Stimulated activated CD4-positive, alpha-beta T cell treated with anti-CD3 and anti-CD28 coated beads, Interleukin-15, amount 100 ng/mL, for 48 hours (primary cell): ENCODE measurements around the gene MID1.

Source experiments
- DNase-seq, 2 donors: peaks; one replicate each; pipeline ENCODE4 v3.0.0-alpha.2; 2020; ENCODE audit warnings: low read depth in 2 of 2

The MID1 gene

DNA sequence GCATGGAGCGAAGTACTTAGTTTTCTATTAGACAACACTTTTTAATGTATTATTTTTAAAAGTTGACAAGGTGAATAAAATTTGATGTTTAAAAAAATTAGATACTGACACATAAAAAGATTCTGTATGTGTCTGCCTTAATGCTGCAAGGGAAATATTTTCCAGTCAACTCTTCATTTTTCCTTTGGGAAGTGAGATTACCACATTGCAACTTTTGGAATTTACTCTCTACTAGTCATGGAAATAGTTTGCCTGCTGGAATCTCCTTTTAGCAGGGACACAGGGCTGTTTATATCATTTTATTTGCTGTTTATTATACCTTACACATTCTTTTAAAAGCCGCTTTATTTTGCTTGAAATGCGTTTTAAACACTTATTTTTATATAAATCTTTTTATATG, 135.1 kb downstream of the MID1 start:
- no peak for DNase-seq

DNA sequence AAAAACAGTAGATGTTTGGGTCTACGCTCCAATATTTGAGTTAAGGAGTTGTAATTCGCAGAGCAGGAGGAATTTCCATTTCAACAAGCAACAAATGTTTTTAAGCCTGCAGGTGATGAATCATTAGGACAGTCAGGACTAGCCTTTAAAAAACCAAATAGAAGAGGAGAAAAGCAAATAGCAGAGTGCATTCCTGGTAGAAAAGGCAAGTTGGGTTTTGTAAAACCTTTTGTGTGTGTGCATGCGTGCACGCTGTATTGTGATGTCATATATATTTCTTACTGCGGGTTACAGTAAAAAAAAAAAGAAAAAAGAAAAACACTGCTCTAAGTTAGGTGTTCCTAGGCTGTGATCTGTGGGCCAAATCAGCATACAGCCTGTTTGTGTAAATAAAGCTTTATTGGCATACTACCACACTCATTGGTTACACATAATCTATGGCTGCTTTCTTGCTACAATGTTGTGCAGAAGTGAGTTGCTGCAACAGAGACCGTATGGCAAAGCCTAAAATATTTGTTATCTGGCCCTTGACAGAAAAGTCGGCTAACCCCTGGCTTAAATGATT, 135.6 kb downstream of the MID1 start:
- no peak for DNase-seq

DNA sequence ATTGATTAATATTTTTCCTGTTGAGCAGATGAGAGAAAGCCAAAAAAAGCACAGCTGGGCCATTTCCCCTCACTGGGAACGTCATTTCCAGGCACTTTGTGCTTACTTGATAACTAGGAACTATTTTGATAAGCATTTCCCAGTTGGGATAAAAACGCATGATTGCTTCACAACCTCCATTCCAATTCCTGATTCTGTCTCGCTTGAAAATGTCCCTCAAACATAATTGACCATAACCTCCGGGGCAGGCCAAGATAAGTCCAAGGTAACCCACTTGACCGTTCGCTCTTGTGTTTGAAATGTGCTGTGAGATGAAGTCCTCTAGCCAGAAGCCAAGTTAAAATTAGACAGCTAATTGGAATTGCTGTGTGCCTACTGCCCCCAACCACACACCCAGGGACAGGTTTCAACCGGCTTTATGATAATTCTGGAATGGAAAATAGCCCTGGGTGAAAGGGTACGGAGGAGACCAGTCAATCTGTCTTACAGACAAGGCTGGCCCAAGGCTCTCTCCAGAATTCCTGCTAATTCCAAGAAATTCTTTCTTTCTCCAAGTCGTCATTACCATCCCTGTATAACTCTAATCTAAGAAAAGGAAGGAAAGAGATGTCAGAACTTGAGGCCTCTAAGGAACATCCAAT, 137.1 kb downstream of the MID1 start:
- no peak for DNase-seq

DNA sequence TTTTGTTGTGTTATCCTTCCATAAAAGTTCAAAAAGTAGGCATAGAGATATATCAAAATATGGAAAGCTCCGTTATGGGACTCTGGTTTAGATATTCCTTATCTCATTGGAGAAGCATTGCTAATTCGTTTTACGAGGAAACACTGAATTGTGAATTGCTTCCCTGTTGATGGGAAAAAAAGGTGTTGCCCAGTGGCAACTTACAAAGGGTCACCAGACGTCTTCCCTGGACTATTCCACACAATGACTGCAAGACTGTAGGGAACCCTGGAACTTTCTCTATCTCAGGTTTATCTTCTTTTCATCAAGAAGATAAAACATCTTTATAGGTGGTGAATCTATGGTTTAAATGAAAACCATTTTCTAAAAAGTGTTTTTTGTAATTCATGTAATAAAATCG, 137.7 kb downstream of the MID1 start:
- no peak for DNase-seq

DNA sequence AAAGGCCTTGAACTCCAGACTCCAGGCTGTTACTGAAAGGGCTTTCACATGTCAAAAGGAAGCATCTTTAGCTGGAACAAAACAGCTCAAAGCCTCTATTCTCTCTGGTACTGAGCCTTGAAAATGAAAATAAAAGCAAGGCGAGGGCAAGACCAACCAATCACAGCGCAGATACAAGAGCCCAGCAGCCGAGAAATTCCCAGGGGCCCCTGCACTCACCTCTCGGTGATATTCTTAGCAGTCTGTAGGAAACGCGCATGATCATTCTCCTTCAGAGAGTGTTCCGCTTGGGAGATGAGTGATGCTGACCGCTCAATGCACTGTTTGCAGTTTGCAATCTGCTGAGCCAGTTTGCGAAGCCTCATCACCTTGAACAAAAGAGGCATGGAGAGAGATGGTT, 138.1 kb downstream of the MID1 start:
- DNase-seq: no peak

DNA sequence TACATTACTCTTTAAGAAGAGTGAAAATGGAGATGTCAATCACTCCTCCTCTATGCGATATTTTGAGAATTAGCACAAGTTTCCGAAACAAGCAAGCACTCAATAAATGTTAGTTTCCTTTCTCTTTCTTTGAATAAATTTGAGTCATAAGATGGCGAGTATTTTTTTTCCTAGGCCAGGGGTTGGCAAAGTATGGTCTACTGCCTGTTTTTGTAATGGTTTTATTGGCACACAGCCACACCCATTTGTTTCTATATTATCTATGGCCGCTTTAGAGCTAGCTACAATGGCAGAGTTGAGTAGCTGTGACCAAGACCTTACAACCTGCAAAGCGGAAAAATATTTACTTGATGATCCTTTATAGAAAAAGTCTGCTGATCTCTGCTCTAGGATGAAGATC, 139.5 kb downstream of the MID1 start:
- DNase-seq: no peak

DNA sequence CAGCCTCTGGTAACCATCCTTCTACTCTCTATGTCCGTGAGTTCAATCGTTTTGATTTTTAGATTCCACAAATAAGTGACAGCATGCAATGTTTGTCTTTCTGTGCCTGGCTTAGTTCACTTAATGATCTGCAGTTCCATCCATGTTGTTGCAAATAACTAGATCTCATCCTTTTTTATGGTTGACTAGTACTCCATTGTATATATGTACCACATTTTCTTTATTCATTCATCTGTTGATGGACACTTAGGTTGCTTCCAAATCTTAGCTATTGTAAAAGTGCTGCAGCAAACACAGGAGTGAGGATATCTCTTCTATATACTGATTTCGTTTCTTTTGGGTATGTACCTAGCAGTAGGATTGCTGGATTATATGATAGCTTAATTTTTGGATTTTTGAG, 140.9 kb downstream of the MID1 start:
- DNase-seq: no peak

DNA sequence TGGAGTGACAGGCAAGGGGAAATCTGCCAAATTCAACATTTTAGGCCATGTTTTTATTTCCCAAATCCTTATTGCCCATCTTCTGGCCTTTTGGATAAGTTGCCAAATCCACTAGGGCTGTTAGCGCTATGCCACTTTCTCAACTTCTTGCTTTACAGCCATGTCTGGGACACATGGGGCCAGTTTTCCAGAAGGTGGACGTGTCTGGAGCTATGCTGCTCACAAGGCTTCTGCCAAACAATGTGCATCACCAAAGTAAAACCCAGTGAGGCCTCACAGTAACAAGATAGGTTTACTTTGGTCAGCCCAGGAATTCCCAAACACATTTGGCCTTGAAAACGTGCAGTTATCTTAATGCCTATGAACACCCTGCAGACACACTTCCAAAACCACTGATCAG, 142.9 kb downstream of the MID1 start:
- DNase-seq: no peak

DNA sequence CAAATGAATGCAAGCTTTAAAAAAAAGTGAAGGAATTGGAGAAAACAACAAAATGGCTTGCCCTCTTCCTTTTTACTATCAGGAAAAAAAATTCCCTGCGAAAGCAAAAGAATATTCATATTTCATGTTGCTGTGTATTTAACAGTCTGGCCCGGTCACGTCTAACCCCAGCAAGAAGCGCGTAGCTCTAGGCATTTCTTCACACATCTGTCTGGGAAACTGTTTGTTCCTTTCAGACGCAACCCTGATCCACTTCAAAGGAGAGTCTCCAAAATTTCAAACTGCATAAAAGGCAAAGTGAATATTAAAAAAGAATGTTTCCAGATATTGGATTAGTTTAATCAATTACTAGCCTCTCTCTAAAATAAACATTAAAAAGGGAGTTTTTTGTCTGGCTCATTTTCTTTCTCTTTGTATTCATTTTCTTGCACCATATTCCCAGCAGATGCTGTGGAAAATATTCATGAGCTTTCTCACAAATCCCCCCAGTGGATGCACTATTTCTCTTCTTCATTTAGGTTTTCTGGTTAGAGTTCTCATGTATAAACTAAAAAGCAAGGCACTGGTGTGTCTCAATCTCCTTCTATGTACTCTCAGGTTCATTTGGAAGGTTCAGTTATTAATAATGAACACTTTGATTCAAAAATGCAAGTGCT, 145.3 kb downstream of the MID1 start:
- no peak for DNase-seq

DNA sequence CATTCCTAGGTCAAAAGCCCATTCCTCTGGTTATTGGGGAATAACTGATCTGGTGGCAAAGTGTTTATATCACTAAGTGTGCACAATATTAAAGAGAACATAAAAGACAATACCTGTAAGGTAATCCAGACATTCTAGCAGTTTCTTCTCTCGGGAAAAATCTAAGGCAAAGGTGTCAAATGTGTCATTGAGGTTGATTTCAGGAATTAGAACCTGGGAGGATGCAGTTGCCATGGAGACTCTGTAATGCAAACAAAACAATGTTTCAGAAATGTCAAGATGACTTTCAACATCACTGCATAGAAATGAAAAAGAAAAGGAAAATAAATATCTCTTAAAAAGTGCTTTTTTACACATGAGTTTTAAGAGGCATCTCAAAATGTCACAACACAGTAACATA, 145.9 kb downstream of the MID1 start:
- no peak for DNase-seq

DNA sequence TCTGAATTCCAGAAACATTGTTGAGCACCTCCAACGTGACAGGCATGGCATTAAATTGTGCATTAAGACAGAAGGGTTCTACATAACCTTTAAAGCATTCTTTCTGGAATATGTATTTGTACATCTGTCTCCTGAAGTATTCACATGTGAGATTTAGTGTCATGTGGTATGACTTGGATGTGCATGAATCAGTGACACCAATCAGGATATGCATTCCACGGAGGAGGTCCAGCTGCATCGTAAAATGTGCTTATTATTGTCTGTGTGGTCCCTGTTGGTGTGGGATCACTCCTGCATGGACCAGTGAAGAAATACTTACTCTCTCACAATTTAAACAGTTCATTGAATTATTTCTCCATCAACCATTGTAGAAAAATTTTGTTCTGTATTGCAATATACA, 149.0 kb downstream of the MID1 start:
- no peak for DNase-seq

DNA sequence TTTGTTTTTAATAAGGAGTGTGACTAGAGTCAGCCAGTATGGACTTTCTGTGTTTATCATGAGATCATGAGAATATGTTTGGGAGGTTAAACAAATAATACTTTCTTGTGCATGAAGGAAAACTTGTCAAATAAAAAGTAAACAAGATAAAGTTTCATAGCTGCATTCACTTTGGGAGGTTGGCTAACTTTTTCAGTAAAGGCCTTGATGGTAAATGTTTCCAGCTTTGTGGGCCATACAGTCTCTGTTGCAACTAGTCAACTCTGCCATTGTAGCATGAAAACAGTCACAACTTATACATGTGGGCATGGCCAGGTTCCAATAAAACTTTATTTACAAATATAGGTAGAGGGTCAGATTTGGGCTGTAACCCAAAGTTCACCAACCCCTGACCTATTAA, 150.4 kb downstream of the MID1 start:
- DNase-seq: no peak

DNA sequence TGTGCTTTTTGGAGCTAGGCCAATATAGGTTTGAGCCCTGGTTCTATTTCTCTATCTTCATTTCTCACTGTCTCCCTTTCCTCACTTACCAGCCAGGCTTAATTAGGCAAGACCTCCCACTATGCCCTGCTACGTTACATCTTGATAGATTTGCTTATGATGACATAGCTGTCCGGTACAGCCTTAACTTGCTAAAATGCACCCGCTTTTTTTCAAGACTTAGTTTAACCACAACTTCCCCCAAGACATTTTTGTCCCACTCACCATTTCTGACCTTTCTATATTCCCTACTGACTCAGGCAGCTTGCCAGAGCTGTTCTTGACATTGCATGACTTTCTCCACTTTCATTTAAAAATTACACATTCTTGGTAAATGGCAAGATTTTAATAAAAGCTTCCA, 152.6 kb downstream of the MID1 start:
- DNase-seq: no peak

DNA sequence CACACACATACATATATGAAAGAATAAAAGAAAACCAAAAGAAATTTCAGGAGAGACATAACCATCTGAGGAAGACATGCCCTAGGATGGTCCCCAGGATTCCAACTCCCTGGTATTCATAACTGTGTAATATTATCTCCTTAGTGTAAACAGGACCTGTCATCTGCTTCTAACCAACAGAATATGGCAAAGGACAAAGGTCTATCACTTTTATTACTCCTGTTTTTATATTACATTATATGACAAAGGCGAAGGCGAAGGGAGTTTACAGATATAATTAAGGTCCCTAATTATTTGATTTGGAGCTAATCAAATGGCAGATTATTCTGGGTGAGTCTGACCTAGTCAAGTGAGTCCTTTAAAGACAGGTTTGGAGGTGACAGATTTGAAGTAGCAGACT, 155.1 kb downstream of the MID1 start:
- DNase-seq: no peak

DNA sequence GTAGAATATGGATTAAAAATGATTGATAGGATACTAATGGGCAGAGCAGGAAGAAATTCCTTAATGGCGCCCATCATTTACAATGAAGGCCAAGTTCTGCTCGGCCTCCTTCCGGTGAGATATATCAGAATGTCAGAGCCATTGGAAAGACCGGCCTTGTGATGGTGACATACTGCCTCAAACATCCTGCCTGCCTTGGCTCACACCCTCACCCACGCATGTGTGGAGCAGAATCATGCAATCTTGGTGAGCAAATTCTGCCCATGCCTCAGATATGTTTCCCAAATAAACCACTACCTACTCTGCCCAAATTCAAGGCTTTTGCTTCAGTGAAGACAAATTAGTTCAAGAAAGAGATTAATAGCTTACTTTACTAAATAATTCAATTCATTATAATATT, 163.3 kb downstream of the MID1 start:
- no peak for DNase-seq

DNA sequence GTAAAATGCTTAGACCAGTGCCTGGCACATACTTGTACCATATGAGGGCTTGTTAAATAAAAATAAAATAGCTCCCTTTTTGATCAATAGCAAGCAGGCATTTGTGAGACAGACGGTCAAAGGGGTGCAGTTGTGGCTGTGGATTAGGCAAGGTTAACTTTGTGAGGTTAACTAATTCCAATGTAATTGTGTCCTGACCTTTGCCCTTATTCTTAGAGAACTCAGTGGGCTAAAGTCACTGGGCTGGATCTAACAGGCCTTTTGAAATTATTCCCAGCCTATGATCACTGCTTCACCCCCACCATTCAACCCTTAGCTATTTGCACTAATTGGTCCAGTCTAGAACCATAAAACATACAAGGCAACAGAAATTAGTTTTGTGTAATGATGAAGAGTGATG, 166.4 kb downstream of the MID1 start:
- no peak for DNase-seq

DNA sequence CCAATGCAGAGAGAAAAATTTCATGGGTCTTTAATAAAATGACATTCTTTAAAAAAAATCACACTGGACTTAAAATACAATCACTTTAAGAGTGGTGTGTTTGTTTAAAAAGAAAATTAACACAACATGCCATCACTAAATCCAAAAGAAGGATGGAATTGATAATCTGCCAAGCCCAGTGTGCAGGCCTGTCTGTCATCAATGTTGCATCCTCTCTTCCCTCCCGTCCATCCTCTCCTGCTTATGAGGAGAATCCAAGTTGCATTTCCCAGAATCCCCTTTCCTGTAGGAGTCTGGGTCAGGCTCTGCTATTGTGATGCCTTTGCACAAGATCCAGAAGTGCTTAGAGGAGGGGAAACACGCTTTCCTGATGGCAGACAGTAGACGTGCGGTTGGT, 169.4 kb downstream of the MID1 start:
- no peak for DNase-seq

DNA sequence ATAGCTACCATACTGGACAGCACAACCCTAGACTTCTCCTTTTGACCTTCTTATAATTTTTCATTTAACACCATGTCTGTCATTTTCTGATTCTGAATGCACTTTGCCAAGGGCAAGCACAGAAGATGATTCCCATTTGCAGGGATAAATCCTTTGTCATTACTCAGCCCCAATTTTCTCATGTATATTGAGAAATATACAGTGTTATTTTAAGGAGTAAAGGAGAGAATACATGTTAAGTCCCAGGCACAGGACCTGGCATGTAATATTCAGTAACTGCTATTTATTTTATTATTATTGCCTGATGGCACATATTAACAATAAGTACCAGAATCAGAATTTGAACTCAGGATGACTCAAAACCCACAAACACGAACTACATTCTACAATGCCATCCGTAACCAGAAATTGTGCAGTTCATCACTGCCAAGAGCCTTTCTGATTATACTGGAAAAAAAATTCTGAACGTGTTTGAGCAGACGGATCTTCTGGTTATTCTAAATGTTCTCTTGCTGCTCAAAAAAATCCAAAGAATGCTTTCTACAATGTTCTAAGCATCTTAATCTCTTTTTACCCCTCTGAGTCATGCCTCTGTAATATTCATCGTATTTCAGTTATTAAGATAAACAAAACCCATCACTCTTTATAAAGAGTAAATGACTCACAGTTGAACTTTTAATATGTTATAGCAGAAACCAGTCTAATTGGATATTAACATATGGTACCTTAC, 170.0 kb downstream of the MID1 start:
- no peak for DNase-seq

DNA sequence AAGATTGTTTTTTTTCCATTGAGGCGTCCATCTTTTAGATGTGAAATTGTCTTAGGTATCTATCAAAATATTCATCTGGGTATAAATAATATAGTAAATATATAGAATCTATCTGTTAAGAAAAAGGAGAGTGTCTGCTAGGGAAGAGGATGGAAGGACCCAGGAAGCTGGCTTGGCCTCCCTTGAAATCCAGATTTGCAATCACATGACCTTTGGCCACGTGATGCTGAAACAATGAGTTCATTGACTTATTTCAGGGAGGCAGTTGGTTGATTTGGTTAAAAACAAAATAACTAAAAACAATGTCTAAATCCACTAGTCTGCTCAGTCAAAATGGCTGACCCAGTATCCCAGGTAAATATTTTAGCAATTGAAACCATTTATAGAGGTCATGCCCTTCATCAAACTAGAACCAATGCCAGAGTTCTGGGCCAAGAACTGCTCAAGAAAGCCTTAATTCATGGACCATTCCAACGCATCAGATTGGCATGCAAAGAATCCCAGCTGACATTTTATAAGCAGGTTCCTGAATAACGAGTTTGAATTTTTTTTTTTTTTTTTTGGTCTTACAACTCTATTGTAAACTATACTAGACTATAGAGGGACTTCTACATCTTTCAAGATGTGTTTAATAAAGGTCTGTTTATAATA, 172.7 kb downstream of the MID1 start:
- no peak for DNase-seq

DNA sequence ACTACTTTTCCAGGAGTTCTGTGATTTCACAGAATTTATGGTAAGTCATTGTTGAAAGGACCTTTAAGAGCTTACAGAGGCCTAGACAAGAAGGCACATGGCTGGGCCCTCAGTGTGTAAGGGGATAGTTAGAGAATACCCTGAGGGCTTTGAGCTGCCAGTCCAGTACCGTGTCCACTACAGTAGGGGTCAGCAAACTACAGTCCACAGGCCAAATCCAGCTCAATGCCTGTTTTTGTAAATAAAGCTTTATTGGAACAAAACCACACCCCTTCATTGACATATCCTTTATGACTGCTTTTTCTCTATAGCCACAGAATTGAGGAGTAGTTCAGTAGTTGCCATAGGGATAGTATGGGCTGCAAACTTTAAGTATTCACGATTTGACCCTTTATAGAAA, 176.2 kb downstream of the MID1 start:
- DNase-seq: no peak

DNA sequence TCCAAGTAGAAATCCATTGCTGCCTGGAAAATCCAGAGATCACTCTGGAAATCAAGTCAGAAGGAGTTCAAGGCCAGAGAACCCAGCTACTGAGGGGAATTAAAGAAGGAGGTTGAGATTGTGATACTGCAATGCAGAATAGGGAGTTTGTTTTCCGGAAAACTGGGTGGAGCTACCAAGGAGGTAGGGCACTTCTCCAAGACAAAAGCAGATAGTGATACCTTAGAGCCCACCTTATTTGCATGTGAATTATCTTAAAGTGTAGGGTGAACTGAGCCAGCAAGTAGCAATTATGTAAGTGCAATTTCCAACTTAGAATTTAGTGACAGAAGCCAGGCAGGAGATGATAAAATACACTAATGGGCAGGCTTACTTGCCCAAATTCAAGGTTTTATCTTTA, 178.9 kb downstream of the MID1 start:
- no peak for DNase-seq

DNA sequence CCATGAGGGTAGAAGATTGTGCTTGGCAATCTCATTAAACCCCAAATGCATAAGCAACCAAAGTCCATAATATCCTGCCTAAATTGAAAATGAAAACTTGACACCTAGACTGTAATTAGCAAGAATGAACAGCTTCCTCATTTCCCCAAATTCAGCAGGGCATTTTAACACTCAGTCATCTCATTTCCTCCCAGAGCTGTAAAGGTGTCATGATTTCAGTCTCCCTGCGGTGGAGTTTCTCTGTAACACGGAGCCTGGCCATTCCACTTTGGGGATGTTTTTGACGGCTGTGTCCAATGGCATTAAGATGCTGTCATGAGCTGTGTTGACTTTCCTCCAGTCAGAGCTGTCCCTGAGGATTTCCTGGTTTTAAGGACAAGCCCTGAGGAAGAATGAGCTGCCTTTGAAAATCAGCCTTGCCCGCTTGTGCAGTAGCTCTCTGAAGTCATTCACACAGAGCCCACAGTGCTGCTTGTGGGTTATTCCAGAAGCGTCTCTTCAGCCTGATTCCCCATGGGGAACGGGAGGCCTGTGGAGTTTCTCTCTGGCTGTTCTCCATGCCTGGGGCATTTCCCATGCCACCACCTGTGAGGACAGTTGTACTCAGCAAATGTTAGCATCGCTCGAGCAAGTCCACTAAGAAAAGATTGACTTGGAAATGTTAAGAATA, 187.0 kb downstream of the MID1 start:
- no peak for DNase-seq
